B cell (primary cell): ENCODE measurements around the gene CACNA2D3. TPM values are rescaled to one million over a fixed set of nuclear protein-coding genes. Genes with fewer than 3 reads are reported as not detected.

Experiments used
- ATAC-seq: fragments of 200-7000 bp; cut with Tn5 transposase; one replicate; pipeline ENCODE4 v1.10.0; 2021; ENCODE audit warnings: low read depth, mild to moderate bottlenecking, moderate number of reproducible peaks, moderate library complexity
- CTCF ChIA-PET: fragments of 350-600 bp; sonication (Branson Sonifier 250); formaldehyde crosslinking; loops from one replicate; lab custom pipeline; 2021; ENCODE audit warnings: antibody characterized with exemption, inconsistent platforms; lab: Charles Lee
- POLR2A ChIA-PET: fragments of 350-600 bp; sonication (Branson Sonifier 250); formaldehyde crosslinking; loops from one replicate; lab custom pipeline; 2021; ENCODE audit warnings: antibody characterized with exemption; lab: Charles Lee
- DNase-seq: peaks from one replicate; pipeline ENCODE4 v3.0.0; 2013
- H2AFZ ChIP-seq: 2 replicates; pipeline ENCODE4 v1.6.1; 2012; ENCODE audit warnings: mild to moderate bottlenecking, low read depth, low read length; ENCODE audit not compliant: insufficient read depth, poor library complexity, severe bottlenecking
- H3K27ac ChIP-seq, 2 donors: 1 replicate in 1 of 2; 2 replicates in 1 of 2; pipeline ENCODE4 v1.5.1; 2012 to 2013; ENCODE audit warnings: low read length in 2 of 2, mild to moderate bottlenecking in 2 of 2, moderate library complexity in 1 of 2
- H3K27me3 ChIP-seq, 4 experiments: fragments of 200-600 bp in 1 of 4; sonication (generic) in 1 of 4; replicated peaks in 1 of 4; 1 replicate in 2 of 4; 2 replicates in 2 of 4; pipeline versions ENCODE4 v1.6.1 to v1.7.0; 2013 to 2016; ENCODE audit warnings: low read length in 3 of 4, mild to moderate bottlenecking in 2 of 4, mixed read lengths in 1 of 4, moderate library complexity in 1 of 4; ENCODE audit not compliant: insufficient read depth in 4 of 4, control insufficient read depth in 3 of 4; ENCODE audit errors: control extremely low read depth in 1 of 4
- H3K36me3 ChIP-seq, 2 experiments: replicated peaks in 1 of 2; 1 replicate in 1 of 2; 2 replicates in 1 of 2; pipeline versions ENCODE4 v1.6.1 to v1.7.1; 2013; ENCODE audit warnings: low read length in 1 of 2; ENCODE audit not compliant: insufficient read depth in 2 of 2, control insufficient read depth in 1 of 2; ENCODE audit errors: control extremely low read depth in 1 of 2, extremely low read depth in 1 of 2
- H3K4me1 ChIP-seq, 2 donors: fragments of 200-600 bp in 1 of 2; sonication (generic) in 1 of 2; 1 replicate in 1 of 2; 2 replicates in 1 of 2; pipeline versions ENCODE4 v1.5.1 to v1.6.1; 2013 to 2017; ENCODE audit warnings: low read length in 2 of 2; ENCODE audit not compliant: control insufficient read depth in 2 of 2, insufficient read depth in 2 of 2
- H3K4me2 ChIP-seq: replicated peaks from 2 replicates; pipeline ENCODE3; 2012; ENCODE audit warnings: mild to moderate bottlenecking, low read depth, low read length; ENCODE audit not compliant: poor library complexity, severe bottlenecking
- H3K4me3 ChIP-seq, 5 experiments: fragments of 200-600 bp in 1 of 5; sonication (generic) in 1 of 5; 1 replicate in 3 of 5; 2 replicates in 2 of 5; pipeline versions ENCODE4 v1.5.1 to v1.7.0; 2011 to 2016; ENCODE audit warnings: low read length in 4 of 5, mild to moderate bottlenecking in 4 of 5, low read depth in 2 of 5, control low read depth in 1 of 5, moderate library complexity in 1 of 5; ENCODE audit not compliant: insufficient read depth in 1 of 5; ENCODE audit errors: control extremely low read depth in 1 of 5, extremely low read depth in 1 of 5
- H3K79me2 ChIP-seq: fragments of 200-600 bp; sonication (generic); one replicate; pipeline ENCODE4 v1.6.0; 2016; ENCODE audit warnings: low read length; ENCODE audit not compliant: control insufficient read depth, insufficient read depth
- H3K9ac ChIP-seq: fragments of 200-600 bp; sonication (generic); 2 replicates; pipeline ENCODE4 v1.6.1; 2017; ENCODE audit warnings: mild to moderate bottlenecking, low read length, moderate library complexity
- H3K9me3 ChIP-seq, 3 donors: one replicate each; pipeline versions ENCODE4 v1.6.1 to v1.7.1; 2013; ENCODE audit warnings: low read length in 2 of 3; ENCODE audit not compliant: control insufficient read depth in 2 of 3, insufficient read depth in 1 of 3; ENCODE audit errors: control extremely low read depth in 1 of 3
- H4K20me1 ChIP-seq: 2 replicates; pipeline ENCODE4 v1.6.0; 2012; ENCODE audit warnings: mild to moderate bottlenecking, low read length; ENCODE audit not compliant: insufficient read depth, control insufficient read depth, poor library complexity, severe bottlenecking
- H3K27ac Mint-ChIP-seq: one replicate; pipeline ENCODE4 v1.8.0; 2021; ENCODE audit warnings: mixed read lengths
- H3K27me3 Mint-ChIP-seq: one replicate; pipeline ENCODE4 v1.8.0; 2021; ENCODE audit warnings: mixed read lengths
- H3K4me1 Mint-ChIP-seq: one replicate; pipeline ENCODE4 v1.8.0; 2021; ENCODE audit warnings: mixed read lengths
- H3K4me3 Mint-ChIP-seq: one replicate; pipeline ENCODE4 v1.8.0; 2021; ENCODE audit warnings: mixed read lengths
- H3K9me3 Mint-ChIP-seq: one replicate; pipeline ENCODE4 v1.8.0; 2022; ENCODE audit warnings: mixed read lengths; ENCODE audit not compliant: insufficient read depth
- CTCF ChIP-seq: fragments of 200-600 bp; IDR thresholded peaks from one replicate; pipeline ENCODE4 v1.8.0; 2022; ENCODE audit warnings: antibody characterized with exemption, mild to moderate bottlenecking
- EZH2 ChIP-seq: IDR thresholded peaks from 2 replicates; pipeline ENCODE4 v1.6.1; 2012; ENCODE audit warnings: borderline replicate concordance, low read depth, mild to moderate bottlenecking, moderate library complexity, low read length; ENCODE audit not compliant: insufficient read depth, poor library complexity, severe bottlenecking
- WGBS: methylation state at CpG from one replicate; pipeline ENCODE4 v1.1.5; 2013; ENCODE audit warnings: missing lambda C conversion rate; ENCODE audit not compliant: insufficient coverage; 5-methylcytosine and 5-hydroxymethylcytosine counted together
- intact Hi-C: fragments of 100-400 bp; cut with micrococcal nuclease; formaldehyde crosslinking; loops from one replicate; pipeline ENCODE4 v1.10.0; 2022
- polyA plus RNA-seq: library from polyadenylated mRNA; depleted of rRNA; stranded (reverse); fragments of >200 nt; gene quantifications from 2 replicates; pipeline ENCODE4 v1.2.3, GENCODE V29; 2012
- total RNA-seq, 2 donors: library from RNA; stranded (reverse); fragments of 120-200 nt in 1 of 2; gene quantifications; 1 replicate in 1 of 2; 2 replicates in 1 of 2; pipeline versions ENCODE4 v1.2.3 to v1.2.4, GENCODE V29; 2013 to 2022

The CACNA2D3 gene
- total and polyA plus RNA-seq, 2 donors (not counting 1 experiment from before 2014, with no cell fraction given), result not detected

- H2AFZ ChIP-seq, result no peak overlapping the region
- Mint-ChIP-seq H3K27ac (no peak overlapping the region), H3K9me3 (peaks cover 3% of the 10 kb centered on the region), H3K4me1 (no peaks in the 10 kb centered on the region), H3K27me3 (no peaks in the 10 kb centered on the region), H3K4me3 (no peak overlapping the region)
- H4K20me1 ChIP-seq, result no peaks in the 10 kb centered on the region
- H3K27ac ChIP-seq, result no peak overlapping the region
- no peaks in the 10 kb centered on the region for H3K79me2 ChIP-seq
- CTCF ChIA-PET, result no interaction called here
- H3K9me3 ChIP-seq, result peaks cover 0 to 4% (median 0%) of the 10 kb centered on the region in 3 donors
- no peak overlapping the region for H3K9ac ChIP-seq
- TF ChIP-seq CTCF (no peak), EZH2 (no peak)
- no peaks in the 10 kb centered on the region for H3K36me3 ChIP-seq
- H3K27me3 ChIP-seq, result no peaks in the 10 kb centered on the region
- ATAC-seq (no peak), DNase-seq (no peak)
- intact Hi-C loops, result no loop called here
- POLR2A ChIA-PET, result no interaction called here
- no peaks in the 10 kb centered on the region for H3K4me1 ChIP-seq
- H3K4me3 ChIP-seq, result no peak overlapping the region
- H3K4me2 ChIP-seq, result no peak overlapping the region
- WGBS, result 40% methylated on average over 2 of the region's 8 CpGs
Observed at GRCh38 chr3:54863366-54863765, 741.0 kb downstream of the CACNA2D3 start.

GRCh38 chr3:54863786-54864185, 741.4 kb downstream of the CACNA2D3 start:
- H3K4me2 ChIP-seq, result no peak overlapping the region
- H3K4me1 ChIP-seq, result no peaks in the 10 kb centered on the region
- no peak for TF ChIP-seq EZH2
- TF ChIP-seq CTCF, result no peak
- ATAC-seq (no peak), DNase-seq (no peak)
- no peaks in the 10 kb centered on the region for H3K36me3 ChIP-seq
- Mint-ChIP-seq H3K27me3 (no peaks in the 10 kb centered on the region), H3K4me1 (no peaks in the 10 kb centered on the region), H3K4me3 (no peak overlapping the region), H3K27ac (no peak overlapping the region), H3K9me3 (peaks cover 3% of the 10 kb centered on the region)
- H4K20me1 ChIP-seq, result no peaks in the 10 kb centered on the region
- intact Hi-C loops, result no loop called here
- H3K4me3 ChIP-seq, result no peak overlapping the region
- H2AFZ ChIP-seq, result no peak overlapping the region
- peaks cover 0 to 4% (median 0%) of the 10 kb centered on the region in 3 donors for H3K9me3 ChIP-seq
- H3K27ac ChIP-seq, result no peak overlapping the region
- H3K79me2 ChIP-seq, result no peaks in the 10 kb centered on the region
- CTCF ChIA-PET, result no interaction called here
- H3K9ac ChIP-seq, result no peak overlapping the region
- POLR2A ChIA-PET, result no interaction called here
- H3K27me3 ChIP-seq, result no peaks in the 10 kb centered on the region
- 100% methylated on average over 3 of the region's 4 CpGs for WGBS
